ENCODE measurements around the gene DSCAML1.
"Not testable (repeated sequence)": the region's sequence is repeated elsewhere in the genome, so short reads cannot be mapped to it uniquely, and the experiment has no call there.

The DSCAML1 gene

GRCh38 chr11:117399100-117399840, 397.7 kb downstream of the DSCAML1 start:
- in situ Hi-C loops (cut with MboI; ENCODE audit: low sequenced_read_pairs) = not testable (repeated sequence)

- in situ Hi-C loops (cut with MboI; ENCODE audit: low sequenced_read_pairs) = not testable (repeated sequence)
Observed at GRCh38 chr11:117398618-117399017, 398.4 kb downstream of the DSCAML1 start.

GRCh38 chr11:117396970-117397369, 400.0 kb downstream of the DSCAML1 start:
- in situ Hi-C loops (cut with MboI; ENCODE audit: low sequenced_read_pairs) = no loop called here

- in situ Hi-C loops (cut with MboI; ENCODE audit: low sequenced_read_pairs) = no loop called here
Observed at GRCh38 chr11:117395476-117395875, 401.5 kb downstream of the DSCAML1 start.

- in situ Hi-C loops (cut with MboI; ENCODE audit: low sequenced_read_pairs) = no loop called here
Observed at GRCh38 chr11:117394221-117394925, 402.6 kb downstream of the DSCAML1 start.

GRCh38 chr11:117392979-117393378, 404.0 kb downstream of the DSCAML1 start:
- in situ Hi-C loops (cut with MboI; ENCODE audit: low sequenced_read_pairs) = no loop called here

- in situ Hi-C loops (cut with MboI; ENCODE audit: low sequenced_read_pairs) = no loop called here
Observed at GRCh38 chr11:117392001-117392690, 404.9 kb downstream of the DSCAML1 start.

- in situ Hi-C loops (cut with MboI; ENCODE audit: low sequenced_read_pairs) = no loop called here
Observed at GRCh38 chr11:117391181-117391580, 405.8 kb downstream of the DSCAML1 start.

- in situ Hi-C loops (cut with MboI; ENCODE audit: low sequenced_read_pairs) = no loop called here
Observed at GRCh38 chr11:117390743-117391142, 406.3 kb downstream of the DSCAML1 start.

- in situ Hi-C loops (cut with MboI; ENCODE audit: low sequenced_read_pairs) = no loop called here
Observed at GRCh38 chr11:117387992-117388755, 408.8 kb downstream of the DSCAML1 start.

- in situ Hi-C loops (cut with MboI; ENCODE audit: low sequenced_read_pairs) = no loop called here
Observed at GRCh38 chr11:117385906-117386305, 411.1 kb downstream of the DSCAML1 start.

- in situ Hi-C loops (cut with MboI; ENCODE audit: low sequenced_read_pairs) = no loop called here
Observed at GRCh38 chr11:117385471-117385870, 411.5 kb downstream of the DSCAML1 start.

GRCh38 chr11:117384045-117384444, 413.0 kb downstream of the DSCAML1 start:
- in situ Hi-C loops (cut with MboI; ENCODE audit: low sequenced_read_pairs) = no loop called here

GRCh38 chr11:117382746-117383145, 414.3 kb downstream of the DSCAML1 start:
- in situ Hi-C loops (cut with MboI; ENCODE audit: low sequenced_read_pairs) = no loop called here

- in situ Hi-C loops (cut with MboI; ENCODE audit: low sequenced_read_pairs) = no loop called here
Observed at GRCh38 chr11:117381481-117382387, 415.3 kb downstream of the DSCAML1 start.

GRCh38 chr11:117380676-117381075, 416.3 kb downstream of the DSCAML1 start:
- in situ Hi-C loops (cut with MboI; ENCODE audit: low sequenced_read_pairs) = no loop called here

- in situ Hi-C loops (cut with MboI; ENCODE audit: low sequenced_read_pairs) = no loop called here
Observed at GRCh38 chr11:117378976-117379865, 417.8 kb downstream of the DSCAML1 start.

Measured in HL-60/S4 treated with phorbol 12-myristate 13-acetate at 8.2 ng/mL for 4 days and 3 days (cell line).